Activated CD4-positive, alpha-beta T cell treated with anti-CD3 and anti-CD28 coated beads, Interleukin-2, amount 50 U/mL, for 1 hour (primary cell): ENCODE data around the gene CDH8.
"Not testable (repeated sequence)": the region's sequence is repeated elsewhere in the genome, so short reads cannot be mapped to it uniquely, and the experiment has no call there.

Experiments
- DNase-seq: peaks from one replicate; pipeline ENCODE4 v3.0.0-alpha.2; 2020

The CDH8 gene

GRCh38 chr16:61730997-61731396 lies 305.2 kb downstream of the CDH8 start:
- no peak for DNase-seq

DNA sequence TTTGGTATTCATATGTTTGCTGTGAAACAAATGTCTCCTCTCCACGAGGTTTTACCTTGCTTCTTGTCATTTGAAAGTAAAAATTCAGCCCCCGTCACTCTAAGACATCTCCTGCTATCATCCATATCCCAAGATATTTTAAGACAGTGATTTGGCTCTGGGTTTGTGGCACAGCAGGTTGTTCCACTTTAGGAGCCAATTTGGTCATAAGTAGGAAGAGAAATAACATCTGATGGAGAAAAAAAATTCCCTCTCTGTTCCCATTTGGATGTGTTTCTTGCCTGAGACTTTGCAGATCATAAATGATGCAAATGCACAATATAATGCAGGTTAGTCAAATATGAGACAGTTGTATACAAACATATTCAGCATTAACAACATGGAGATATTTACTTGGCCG lies 309.5 kb downstream of the CDH8 start:
- no peak for DNase-seq

DNA sequence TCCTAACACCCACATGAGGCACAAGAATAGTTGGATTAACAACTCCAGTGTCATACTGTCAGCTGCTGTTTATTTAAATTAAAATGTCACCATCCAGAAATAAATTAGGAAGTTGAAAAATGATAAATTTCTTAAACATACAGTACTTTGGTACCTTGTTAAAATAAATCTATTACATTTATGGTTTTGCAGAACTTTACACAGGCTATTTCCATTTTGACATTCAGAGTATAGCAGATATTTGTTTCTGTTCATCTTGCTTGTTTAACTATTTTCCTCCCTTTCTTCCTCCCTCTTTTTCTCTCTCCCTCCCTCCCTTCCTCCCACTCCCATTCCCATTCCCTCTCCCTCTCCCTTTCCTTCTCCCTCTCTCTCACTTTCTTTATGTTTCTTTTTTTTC lies 310.1 kb downstream of the CDH8 start:
- no peak for DNase-seq

- no peak for DNase-seq
These were observed 314.7 kb downstream of the CDH8 start for GRCh38 chr16:61721544-61721943.

DNA sequence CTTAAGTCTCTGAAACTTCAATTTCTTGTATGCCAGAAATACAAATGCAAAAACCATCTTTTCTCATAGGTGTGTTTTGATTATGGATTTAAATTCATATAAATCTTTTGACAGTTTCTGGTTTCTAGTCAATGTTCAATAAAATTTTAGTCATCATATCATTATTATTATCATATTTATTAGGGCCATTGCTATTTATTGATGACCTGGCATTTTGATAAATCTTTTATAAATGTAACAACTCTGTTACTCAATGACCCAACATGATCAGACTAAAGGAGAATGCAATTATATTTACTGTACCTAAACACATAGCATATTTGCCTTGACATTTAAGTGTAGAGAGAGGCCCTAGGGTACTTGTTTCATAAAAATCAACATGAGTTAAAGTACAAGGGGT lies 320.8 kb downstream of the CDH8 start:
- no peak for DNase-seq

DNA sequence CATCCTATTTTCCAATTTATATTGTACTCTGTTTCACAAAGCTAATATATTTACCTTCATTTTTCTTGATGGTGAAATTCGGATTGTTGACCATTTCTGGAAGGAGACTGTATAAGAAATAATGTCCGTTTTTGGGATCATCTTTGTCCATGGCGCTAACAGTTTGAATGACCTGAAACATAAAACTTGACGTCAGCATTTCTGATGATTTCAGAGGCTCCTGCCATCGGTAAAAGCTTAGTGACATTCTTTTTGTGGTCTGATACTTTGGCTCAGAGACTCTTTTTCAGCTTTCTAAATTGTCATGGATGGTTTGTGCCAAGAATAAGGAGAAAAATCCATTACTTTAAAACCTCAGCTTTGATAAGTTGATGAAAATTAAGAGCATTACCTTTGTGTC lies 322.5 kb downstream of the CDH8 start:
- DNase-seq: no peak

- not testable (repeated sequence) for DNase-seq
These were observed 336.6 kb downstream of the CDH8 start for GRCh38 chr16:61699640-61700039.

DNA sequence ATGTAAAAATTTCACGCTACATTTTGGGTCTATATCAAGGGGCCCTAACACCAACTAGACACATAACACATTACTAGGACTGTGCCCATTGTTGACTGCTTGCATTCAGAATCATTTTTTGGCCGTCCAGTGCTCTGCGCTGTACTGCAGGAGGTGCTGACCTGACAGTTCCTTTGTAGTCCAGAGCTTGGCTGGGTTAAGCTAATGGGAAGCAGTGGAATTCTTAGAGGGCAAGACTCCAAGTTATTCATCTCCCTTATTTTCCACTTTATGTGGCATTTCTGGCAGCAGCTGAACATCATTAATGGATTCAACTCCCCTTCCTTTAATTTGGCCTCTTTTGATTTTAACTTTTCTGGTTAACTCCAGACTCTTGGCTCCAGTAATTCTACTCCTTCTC lies 351.7 kb downstream of the CDH8 start:
- DNase-seq: no peak

GRCh38 chr16:61681673-61682072 lies 354.6 kb downstream of the CDH8 start:
- no peak for DNase-seq

DNA sequence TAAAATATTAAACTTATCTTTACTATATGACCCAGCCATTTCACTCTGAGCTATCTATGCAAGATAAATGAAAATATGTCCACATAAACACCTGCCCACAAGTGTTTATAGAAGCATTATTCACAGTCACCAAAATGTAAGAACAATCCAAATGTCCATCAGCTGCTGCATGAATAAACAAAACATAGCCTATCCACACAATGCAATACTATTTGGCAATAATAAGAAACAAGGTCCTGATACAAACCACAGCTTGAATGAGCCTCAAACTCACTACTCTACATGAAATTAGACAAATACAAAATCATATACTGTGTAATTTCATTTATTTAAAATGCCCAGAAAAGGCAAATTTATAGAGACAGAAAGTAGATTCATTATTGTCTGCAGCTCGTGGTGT lies 355.1 kb downstream of the CDH8 start:
- no peak for DNase-seq

DNA sequence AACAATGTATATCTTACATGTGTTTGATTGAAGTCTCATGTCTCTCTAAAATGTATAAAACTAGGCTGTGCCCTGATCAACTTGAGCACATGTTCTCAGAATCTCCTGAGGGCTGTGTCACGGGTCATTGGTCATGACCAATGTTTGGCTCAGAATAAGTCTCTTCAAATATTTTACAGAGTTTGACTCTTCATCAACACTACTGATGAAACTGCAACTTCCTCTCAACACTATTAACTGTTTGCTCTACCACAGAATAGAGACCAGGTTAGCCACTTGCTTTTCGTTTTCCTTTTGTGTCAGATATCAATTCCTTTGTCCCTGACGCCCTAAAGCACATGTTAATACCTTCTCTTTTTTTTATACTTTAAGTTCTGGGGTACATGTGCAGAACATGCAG lies 358.1 kb downstream of the CDH8 start:
- DNase-seq: no peak

- DNase-seq: no peak
These were observed 358.5 kb downstream of the CDH8 start for GRCh38 chr16:61677776-61678175.

DNA sequence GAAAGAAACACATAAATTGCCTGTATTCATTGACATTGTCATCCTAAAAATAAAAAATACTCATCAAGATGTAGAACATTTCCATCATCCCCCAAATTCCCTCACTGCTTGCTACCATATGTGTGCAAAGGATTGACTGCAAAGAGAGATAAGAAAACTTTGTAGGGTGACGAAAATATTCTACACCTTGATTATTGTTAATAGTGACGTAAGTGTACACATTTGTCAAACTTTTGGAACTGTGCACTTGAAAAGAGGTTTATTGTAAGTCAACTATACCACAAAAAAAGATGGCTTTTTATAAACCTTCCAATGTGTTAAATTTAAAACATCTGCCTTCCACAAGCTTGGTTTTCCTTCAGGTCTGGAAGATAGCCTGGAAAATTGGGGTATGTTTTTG lies 359.5 kb downstream of the CDH8 start:
- no peak for DNase-seq

DNA sequence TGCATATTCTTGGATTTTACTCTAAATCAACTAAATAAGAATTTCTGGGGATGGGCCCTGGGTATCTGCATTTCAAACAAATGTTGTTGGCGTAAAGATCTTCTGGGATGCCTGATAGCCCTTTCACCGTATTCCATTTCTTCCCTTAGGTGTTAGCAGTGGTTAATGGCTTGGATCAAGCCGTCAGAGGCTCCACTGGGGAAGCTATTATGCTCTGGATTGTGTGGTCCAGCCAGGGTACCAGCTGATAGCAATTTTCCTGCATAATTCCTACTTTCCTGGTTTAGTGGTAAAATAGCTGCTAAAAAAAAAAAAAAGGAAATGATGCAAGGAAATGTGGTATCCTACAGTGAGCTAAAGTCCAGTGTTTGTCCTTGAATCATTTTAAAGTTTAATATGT lies 365.1 kb downstream of the CDH8 start:
- DNase-seq: no peak

DNA sequence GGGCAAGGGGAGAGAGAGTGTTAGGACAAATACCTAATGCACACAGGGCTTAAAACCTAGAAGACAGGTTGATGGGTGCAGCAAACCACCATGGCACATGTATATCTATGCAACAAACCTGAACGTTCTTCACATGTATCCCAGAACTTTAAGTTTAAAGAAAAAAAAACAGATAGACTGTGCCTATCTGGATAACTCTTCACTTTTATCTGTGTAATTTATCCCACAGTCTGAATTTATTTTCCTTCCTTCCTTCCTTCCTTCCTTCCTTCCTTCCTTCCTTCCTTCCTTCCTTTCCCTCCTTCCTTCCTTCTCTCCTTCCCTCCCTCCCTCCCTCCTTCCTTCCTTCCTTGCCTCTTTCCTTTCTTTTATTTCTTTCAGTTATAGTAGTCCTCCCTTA lies 370.7 kb downstream of the CDH8 start:
- no peak for DNase-seq

DNA sequence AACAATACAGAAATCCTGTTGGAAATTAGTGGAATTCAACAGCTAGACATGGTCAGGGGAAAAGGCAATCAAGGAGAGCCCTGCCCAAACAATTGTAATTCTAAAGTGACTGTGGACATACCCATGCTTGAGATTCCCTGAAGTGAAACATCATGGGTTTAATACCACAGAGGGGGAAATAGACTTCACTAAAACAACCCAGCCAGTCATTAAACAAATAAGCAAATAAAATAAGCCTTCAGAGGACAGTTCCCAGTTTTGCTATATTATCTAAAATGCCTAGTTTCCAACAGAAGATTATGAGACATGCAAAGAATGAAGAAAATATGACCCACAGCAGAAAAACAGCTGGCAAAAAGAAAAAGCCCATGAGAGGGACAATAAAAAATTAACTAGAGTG lies 376.3 kb downstream of the CDH8 start:
- no peak for DNase-seq

DNA sequence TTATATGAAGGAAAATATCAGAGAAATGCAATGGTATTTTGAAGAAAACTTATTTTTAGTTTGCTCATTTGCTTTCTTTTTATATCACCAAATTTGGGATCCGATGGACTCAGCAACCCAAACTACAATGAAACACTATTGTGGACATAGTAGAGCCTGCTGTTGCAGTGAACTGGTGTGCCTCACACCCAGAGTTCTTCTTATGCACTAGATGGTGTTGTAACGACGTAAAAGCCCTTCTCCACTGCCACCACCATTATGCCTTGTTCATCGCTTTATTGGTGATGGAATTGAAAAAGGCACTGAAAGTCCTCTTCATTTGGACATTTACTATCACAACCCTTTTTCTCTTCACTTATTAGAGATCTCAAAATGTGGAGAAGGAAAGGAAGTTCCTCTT lies 381.3 kb downstream of the CDH8 start:
- no peak for DNase-seq

DNA sequence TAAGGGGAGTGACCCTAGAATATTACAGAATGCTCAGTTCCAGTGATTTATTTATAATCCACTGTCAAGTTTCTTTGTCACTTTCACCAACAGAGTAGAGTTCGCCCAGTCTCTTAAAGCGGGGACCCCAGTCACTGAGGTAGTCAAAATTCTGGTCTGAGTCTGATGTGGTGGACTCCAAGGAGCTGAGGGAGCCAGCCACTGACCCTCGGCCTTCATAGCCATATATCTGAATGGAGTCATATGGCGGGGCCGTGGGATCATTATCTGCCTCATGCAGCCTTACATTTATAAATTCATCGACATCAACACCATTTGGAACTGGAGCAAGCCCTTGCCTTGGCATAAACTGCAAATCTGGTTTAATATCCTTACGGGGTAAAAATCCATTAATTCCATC lies 382.7 kb downstream of the CDH8 start:
- no peak for DNase-seq

DNA sequence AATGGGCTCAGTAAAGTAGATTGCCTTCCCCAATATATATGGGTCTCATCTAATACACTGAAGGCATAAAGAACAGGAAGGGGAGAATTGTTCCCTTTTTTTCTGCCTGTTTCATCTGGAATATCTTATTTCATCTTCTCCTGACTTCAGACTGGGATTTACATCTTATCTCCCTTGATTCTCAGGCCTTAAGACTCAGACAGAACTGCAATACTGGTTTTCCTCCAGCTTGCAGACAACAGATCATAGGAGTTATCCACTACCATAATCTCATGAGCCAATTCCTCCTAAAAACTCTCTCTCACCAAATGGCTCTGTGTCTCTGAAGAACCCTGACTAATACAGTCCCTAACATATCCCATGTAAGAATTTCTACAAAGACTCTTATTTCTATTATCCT lies 390.7 kb downstream of the CDH8 start:
- DNase-seq: no peak

DNA sequence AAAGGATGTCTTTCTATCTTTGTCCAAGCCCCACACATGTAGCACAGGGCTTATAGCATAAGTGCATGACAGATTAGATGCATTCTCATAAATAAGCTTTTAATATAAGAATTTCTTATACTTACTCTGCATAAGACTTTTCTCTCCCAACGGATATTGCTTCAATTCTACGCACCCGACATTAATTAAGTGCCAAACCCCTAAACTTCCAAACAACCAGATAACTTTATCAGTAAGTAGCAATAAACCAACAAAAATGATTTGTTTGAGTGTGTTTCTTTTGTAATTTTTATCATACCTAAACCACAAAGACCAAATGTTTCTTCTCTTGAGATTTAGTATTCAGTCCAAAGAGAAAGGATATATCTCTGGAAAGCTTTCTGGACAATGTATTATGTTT lies 391.5 kb downstream of the CDH8 start:
- no peak for DNase-seq

DNA sequence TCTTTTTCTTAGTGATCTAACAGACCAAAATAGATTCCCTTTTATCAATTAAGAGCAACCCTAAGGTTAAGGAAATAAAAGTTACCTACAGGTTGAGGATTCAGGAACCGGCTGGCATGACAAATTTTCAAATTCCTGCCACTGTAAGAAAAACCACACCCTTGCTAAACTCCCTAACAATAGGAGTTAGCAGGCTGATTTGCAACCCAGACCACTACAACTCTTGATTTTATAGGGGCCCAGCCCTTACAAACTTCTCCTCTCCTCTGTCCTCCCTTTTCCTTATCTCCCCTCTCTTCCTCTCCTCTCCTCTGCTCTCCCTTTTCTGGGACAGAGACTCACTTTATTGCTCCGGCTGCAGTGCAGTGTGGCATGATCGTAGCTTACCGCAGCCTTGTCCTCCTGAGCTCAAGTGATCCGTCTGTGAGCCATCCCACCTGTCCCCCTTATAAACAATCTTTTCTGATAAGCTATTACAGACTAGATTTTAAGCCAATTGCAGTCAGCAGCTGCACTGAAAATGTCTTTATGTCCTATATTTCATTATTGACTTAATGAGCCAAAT lies 418.9 kb downstream of the CDH8 start:
- no peak for DNase-seq

DNA sequence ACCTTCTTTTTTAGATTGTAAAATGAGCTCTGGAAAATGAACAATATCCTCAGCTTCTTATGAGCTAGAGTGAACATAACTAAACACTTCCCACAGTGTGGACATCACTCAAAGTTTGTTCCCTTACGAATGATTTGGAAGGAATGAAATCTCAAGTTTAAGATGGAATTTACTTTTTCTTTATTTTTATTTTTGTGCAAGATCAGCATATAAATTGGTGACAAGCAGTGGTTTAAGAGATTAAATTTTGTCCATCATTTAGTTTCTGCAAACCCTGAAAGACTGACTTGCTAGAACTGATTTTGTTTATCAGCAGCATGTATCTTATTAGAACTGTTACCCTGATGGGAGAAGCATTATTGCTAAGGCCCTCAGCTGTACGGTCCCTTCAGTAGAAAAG lies 420.1 kb downstream of the CDH8 start:
- DNase-seq: no peak

- DNase-seq: no peak
These were observed 424.3 kb downstream of the CDH8 start for GRCh38 chr16:61611847-61612491.

DNA sequence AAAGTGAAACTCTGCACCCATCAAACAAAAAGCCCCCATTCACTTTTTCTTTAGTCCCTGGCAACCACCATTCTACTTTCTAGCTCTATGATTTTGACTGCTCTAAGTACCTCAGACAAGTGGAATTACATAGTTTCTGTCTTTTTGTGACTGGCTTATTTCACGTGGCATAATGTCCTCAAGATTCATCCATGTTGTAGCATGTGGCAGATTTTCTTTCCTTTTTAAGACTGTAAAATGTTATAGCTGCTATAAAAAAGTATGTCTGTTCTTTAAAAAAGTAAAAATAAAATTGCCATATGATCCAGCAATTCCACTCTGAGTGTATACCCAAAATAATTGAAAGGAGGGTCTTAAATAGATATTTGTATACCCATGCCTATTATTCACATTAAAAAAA lies 429.7 kb downstream of the CDH8 start:
- DNase-seq: no peak
